HL-60 (cell line): Measurements from ENCODE around the gene PON3.

Experiments used
- DNase-seq, 2 experiments: peaks; one replicate each; pipeline ENCODE4 v3.0.0-alpha.2; 2010 to 2020; ENCODE audit warnings: low read depth in 1 of 2, low spot score in 1 of 2
- H3K27ac ChIP-seq: fragments of 250-450 bp; sonication (Bioruptor Pico); replicated peaks from 2 replicates; pipeline ENCODE4 v1.5.1; 2020; ENCODE audit warnings: mild to moderate bottlenecking, moderate library complexity
- H3K27me3 ChIP-seq: fragments of 250-450 bp; sonication (Bioruptor Pico); 2 replicates; pipeline ENCODE4 v1.5.1; 2021; ENCODE audit warnings: mild to moderate bottlenecking, moderate library complexity; ENCODE audit not compliant: insufficient read depth, poor library complexity, severe bottlenecking
- H3K4me3 ChIP-seq: replicated peaks from 2 replicates; pipeline ENCODE4 v1.5.1; 2011; ENCODE audit warnings: mild to moderate bottlenecking, control low read depth, low read length; ENCODE audit not compliant: insufficient read depth
- GABPA ChIP-seq: IDR thresholded peaks from 2 replicates; pipeline ENCODE4 v1.6.1; 2012; ENCODE audit warnings: low read depth
- POLR2AphosphoS5 ChIP-seq: IDR thresholded peaks from 2 replicates; pipeline ENCODE4 v1.6.1; 2012; ENCODE audit warnings: low read depth
- SPI1 ChIP-seq: IDR thresholded peaks from 2 replicates; pipeline ENCODE4 v1.6.1; 2012; ENCODE audit warnings: low read depth, mild to moderate bottlenecking, borderline replicate concordance
- TF ChIP-seq, protein P1 (sequence below): IDR thresholded peaks from 2 replicates; pipeline ENCODE4 v1.6.1; 2012; ENCODE audit warnings: low read depth; ENCODE audit not compliant: insufficient replicate concordance
- TF ChIP-seq, protein P2 (sequence below): IDR thresholded peaks from one replicate; pipeline ENCODE4 v1.5.1; 2011; ENCODE audit warnings: low read length, control low read depth, inconsistent platforms; ENCODE audit not compliant: insufficient read depth

Gene PON3

DNA sequence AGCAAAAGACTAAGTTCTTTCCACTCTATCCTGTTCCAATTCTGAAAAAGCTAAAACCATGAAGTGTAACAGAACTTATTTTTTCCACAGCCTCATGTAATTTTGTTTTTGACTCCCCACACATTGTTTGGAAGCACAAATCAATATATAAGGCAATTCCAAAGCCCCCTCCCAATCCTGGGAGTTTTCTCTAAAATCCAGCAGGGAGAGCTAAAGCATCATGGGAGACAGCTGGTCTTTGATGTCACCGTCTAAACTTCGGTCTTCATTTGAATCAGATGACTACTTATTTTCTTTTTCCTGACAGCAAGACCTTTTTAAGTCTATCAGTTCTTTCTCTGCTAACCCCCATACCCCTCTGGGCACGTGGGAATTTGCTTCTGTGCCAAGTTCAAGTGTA lies 38.6 kb downstream of the PON3 start:
- H3K27me3 ChIP-seq = no peaks in the 10 kb centered on the region
- DNase-seq = no peak
- H3K27ac ChIP-seq = no peak overlapping the region
- TF ChIP-seq GABPA (no peak), POLR2AphosphoS5 (no peak), SPI1 (no peak)
- TF ChIP-seq, protein P1, sequence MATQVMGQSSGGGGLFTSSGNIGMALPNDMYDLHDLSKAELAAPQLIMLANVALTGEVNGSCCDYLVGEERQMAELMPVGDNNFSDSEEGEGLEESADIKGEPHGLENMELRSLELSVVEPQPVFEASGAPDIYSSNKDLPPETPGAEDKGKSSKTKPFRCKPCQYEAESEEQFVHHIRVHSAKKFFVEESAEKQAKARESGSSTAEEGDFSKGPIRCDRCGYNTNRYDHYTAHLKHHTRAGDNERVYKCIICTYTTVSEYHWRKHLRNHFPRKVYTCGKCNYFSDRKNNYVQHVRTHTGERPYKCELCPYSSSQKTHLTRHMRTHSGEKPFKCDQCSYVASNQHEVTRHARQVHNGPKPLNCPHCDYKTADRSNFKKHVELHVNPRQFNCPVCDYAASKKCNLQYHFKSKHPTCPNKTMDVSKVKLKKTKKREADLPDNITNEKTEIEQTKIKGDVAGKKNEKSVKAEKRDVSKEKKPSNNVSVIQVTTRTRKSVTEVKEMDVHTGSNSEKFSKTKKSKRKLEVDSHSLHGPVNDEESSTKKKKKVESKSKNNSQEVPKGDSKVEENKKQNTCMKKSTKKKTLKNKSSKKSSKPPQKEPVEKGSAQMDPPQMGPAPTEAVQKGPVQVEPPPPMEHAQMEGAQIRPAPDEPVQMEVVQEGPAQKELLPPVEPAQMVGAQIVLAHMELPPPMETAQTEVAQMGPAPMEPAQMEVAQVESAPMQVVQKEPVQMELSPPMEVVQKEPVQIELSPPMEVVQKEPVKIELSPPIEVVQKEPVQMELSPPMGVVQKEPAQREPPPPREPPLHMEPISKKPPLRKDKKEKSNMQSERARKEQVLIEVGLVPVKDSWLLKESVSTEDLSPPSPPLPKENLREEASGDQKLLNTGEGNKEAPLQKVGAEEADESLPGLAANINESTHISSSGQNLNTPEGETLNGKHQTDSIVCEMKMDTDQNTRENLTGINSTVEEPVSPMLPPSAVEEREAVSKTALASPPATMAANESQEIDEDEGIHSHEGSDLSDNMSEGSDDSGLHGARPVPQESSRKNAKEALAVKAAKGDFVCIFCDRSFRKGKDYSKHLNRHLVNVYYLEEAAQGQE = no peak
- TF ChIP-seq, protein P2, sequence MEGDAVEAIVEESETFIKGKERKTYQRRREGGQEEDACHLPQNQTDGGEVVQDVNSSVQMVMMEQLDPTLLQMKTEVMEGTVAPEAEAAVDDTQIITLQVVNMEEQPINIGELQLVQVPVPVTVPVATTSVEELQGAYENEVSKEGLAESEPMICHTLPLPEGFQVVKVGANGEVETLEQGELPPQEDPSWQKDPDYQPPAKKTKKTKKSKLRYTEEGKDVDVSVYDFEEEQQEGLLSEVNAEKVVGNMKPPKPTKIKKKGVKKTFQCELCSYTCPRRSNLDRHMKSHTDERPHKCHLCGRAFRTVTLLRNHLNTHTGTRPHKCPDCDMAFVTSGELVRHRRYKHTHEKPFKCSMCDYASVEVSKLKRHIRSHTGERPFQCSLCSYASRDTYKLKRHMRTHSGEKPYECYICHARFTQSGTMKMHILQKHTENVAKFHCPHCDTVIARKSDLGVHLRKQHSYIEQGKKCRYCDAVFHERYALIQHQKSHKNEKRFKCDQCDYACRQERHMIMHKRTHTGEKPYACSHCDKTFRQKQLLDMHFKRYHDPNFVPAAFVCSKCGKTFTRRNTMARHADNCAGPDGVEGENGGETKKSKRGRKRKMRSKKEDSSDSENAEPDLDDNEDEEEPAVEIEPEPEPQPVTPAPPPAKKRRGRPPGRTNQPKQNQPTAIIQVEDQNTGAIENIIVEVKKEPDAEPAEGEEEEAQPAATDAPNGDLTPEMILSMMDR = no peak
- no peak overlapping the region for H3K4me3 ChIP-seq

DNA sequence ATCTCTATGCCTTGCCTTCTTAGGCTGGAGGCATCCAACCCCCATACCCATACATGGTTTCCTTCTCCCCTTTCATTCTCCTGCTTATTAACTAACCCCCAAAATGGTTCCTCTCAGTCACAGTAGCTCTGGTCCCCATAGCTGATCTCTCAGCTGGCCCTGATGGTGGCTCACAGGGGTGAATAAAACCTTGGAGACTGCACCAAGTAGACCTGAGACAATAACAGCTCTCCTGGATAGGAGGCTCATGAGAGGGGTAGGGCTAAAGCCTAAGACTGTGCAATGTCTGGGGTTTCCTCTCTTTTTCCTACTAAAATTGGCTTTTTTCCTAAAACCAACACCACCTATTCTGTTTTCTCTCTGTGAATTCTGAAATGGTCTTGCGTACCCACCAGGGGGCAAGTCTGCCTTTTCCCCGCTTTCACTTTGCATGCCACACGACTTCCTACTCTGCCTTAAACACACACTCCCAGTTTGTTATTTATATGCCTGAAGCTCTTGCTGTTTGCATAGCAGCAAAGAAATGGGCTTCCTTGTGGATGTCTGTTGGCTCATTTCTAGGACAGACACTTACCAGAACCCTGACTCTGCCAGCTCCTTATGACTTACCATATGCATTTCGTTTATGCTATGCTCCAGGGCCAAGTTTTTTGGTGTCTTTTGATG lies 53.4 kb downstream of the PON3 start:
- TF ChIP-seq GABPA (no peak), SPI1 (no peak), POLR2AphosphoS5 (no peak)
- TF ChIP-seq, protein P2 = no peak
- TF ChIP-seq, protein P1 = no peak
- no peak overlapping the region for H3K4me3 ChIP-seq
- no peak for DNase-seq
- no peaks in the 10 kb centered on the region for H3K27me3 ChIP-seq
- no peak overlapping the region for H3K27ac ChIP-seq

DNA sequence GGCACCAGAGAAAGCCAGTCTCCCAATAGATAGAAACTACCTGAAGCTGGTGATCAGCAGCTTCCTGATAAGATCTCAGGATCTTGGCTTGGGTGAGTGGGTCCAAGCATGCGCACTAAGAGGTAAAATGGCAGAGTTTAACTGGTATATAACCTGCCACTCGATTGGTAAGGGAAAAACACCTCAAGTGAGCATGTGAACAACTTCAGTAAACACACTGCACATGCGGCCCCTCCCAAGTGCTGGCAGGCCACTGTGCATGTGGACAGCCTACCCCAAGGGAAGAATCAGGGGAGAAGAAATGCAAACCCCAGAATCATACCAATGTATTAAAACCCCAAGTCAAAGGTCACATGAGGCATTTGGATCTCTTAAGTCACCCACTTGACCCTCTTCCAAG lies 54.1 kb downstream of the PON3 start:
- TF ChIP-seq, protein P1 = no peak
- no peak for TF ChIP-seq POLR2AphosphoS5
- TF ChIP-seq, protein P2 = no peak
- TF ChIP-seq GABPA = no peak
- TF ChIP-seq SPI1 = no peak
- no peak for DNase-seq
- no peaks in the 10 kb centered on the region for H3K27me3 ChIP-seq
- no peak overlapping the region for H3K4me3 ChIP-seq
- H3K27ac ChIP-seq = no peak overlapping the region
